ENCODE measurements around the gene RNF13. TPM values are rescaled to one million over a fixed set of nuclear protein-coding genes. Genes with fewer than 3 reads are reported as not detected.

The RNF13 gene
- total RNA-seq, 1 experiment from 2014 or later: 37.3 TPM

GRCh38 chr3:149992416-149993058 lies 179.5 kb downstream of the RNF13 start:
- no peak for DNase-seq (ENCODE audit: low read depth)

- no peak for DNase-seq (ENCODE audit: low read depth)
Observed at GRCh38 chr3:149998946-149999345, 185.9 kb downstream of the RNF13 start.

- DNase-seq (ENCODE audit: low read depth): no peak
Observed at GRCh38 chr3:149999421-149999820, 186.4 kb downstream of the RNF13 start.

- no peak for DNase-seq (ENCODE audit: low read depth)
Observed at GRCh38 chr3:150000641-150001040, 187.6 kb downstream of the RNF13 start.

GRCh38 chr3:150005243-150006112 lies 192.5 kb downstream of the RNF13 start:
- peak; percentile 60 for DNase-seq (ENCODE audit: low read depth)

- DNase-seq (ENCODE audit: low read depth): peak; percentile 52
Observed at GRCh38 chr3:150006794-150007193, 193.8 kb downstream of the RNF13 start.

Other genes with a start within 250 kb of the RNF13 start
- 25.0 and 36.4 TPM in 2 replicates for gene WWTR1, start 155.2 kb upstream of the RNF13 start, total RNA-seq (2014; rRNA removed; shearing (Covaris generic))
- gene COMMD2, start 60.7 kb upstream of the RNF13 start, total RNA-seq (2014; rRNA removed; shearing (Covaris generic)): 31.3 and 64.5 TPM in 2 replicates
- gene ANKUB1, start 20.7 kb upstream of the RNF13 start, total RNA-seq (2014; rRNA removed; shearing (Covaris generic)): not detected in 2 replicates
- 393 and 470 TPM in 2 replicates for gene PFN2, start 157.7 kb downstream of the RNF13 start, total RNA-seq (2014; rRNA removed; shearing (Covaris generic))